HL-60/S4 (cell line): ENCODE data around the gene CAMK1.

Experiments used
- in situ Hi-C: fragments of 300-500 bp; cut with MboI; formaldehyde crosslinking; loops from 2 replicates; pipeline ENCODE4 v1.14.3; 2022; ENCODE audit warnings: low sequenced_read_pairs

CAMK1 gene

DNA sequence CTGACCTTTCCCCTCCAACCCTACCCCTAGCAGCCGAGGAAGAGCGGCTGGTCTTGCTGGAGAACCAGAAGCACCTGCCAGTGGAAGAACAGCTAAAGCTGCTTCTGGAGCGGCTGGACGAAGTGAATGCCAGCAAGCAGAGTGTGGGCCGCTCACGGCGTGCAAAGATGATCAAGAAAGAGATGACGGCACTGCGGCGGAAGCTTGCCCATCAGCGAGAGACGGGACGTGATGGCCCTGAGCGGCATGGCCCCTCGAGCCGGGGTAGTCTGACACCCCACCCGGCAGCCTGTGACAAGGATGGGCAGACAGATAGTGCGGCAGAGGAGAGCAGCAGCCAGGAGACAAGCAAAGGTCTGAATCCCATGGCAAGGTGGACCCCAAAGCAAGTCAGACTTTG is 26.2 kb downstream of the CAMK1 start:
- in situ Hi-C loops: no loop called here

DNA sequence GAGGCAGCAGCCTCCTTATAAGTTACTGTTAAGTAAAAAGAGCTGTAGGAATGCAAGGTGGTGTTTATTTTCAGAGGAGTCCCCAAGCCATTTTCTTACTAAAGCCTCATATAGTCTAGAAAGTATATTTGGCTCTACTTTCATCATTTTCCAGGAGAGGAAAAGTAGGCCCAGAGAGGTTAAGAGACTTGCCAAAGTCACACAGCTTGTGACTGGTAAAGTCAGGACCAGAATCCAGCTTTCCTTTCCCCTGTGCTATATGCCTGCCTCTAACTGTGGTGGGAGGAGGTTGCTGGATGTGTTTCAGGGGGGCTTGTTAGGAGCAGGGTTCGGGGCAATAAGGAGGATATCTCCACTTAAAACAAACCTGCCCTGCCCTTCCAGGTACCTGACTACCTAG is 27.2 kb downstream of the CAMK1 start:
- in situ Hi-C loops: no loop called here

DNA sequence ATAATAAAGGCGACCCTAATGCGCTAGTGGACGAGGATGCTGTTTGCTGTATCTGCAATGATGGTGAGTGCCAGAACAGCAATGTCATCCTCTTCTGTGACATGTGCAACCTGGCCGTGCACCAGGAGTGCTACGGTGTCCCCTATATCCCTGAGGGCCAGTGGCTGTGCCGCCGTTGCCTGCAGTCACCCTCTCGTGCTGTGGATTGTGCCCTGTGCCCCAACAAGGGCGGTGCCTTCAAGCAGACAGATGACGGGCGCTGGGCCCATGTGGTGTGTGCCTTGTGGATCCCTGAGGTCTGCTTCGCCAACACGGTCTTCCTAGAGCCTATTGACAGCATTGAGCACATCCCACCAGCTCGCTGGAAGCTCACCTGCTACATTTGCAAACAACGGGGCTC is 30.6 kb downstream of the CAMK1 start:
- in situ Hi-C loops: no loop called here

DNA sequence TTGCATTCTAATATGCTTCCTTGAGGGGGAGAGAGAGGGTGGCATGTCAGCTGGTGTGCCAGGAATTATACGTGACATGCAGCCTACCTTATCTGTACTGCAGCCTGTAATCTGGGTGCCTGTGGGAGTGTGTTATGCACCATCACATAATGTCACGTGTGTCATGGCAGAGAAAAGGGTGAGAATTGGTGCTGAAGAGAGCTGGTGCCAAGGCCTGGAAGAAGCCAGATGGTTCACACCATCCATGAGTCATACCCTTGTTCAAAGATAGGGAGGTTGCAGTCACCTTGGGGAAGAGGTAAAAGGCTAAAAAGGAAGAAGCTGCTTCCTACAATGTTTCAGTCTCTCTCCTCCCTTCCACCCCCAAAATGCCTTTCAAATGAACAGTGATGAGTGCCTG is 32.9 kb downstream of the CAMK1 start:
- in situ Hi-C loops: no loop called here

DNA sequence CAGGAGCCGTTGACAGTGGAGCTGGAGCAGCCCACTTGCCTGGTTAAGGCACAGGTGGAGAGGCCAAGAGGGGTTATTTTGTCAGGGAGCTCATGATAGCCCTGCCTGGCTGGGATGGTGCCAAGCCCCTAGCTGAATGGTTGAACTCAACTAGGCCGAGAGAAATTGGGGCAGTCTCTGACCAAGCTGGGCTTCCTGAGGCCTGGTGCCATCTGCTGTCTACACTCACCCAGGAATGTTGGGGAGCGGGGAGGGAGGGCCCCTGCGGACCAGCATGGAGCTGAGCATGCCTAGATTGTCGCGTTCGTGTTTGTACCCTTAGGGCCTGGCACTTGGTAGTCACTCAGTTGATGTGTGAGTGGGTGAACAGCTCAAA is 37.0 kb downstream of the CAMK1 start:
- in situ Hi-C loops: no loop called here

DNA sequence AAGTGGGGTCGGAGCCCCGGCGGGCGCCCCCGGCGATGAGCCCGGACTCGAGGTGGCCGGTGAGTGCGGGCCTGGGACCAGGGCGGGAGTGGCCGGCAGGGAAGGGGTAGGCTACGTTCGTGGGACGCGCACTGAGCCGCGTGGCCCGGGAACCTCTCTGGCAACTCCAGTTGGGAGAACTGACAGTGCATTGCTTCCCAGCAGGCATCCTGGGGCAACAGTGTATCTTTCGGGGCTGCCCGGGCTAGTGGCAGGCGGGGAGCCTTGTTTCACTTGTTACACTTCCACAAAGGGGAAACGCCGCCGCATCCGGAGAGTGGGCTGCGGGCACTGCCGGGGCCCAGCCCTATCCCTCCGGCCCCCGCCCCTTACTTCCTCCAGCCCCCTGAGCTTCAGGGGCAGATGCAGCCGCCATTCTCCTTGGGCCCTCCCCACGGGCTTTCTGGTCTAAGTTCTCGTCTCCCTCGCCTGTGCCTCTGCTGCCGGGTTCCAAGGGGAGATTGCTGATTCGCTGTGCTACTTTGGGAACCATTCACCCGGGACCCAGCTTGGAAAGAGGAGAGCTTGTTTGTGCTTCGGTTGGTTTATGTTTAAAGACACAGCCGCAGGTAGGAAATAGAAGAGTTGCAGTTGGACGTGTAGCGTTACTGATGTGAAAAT is 37.5 kb downstream of the CAMK1 start:
- in situ Hi-C loops: no loop called here

DNA sequence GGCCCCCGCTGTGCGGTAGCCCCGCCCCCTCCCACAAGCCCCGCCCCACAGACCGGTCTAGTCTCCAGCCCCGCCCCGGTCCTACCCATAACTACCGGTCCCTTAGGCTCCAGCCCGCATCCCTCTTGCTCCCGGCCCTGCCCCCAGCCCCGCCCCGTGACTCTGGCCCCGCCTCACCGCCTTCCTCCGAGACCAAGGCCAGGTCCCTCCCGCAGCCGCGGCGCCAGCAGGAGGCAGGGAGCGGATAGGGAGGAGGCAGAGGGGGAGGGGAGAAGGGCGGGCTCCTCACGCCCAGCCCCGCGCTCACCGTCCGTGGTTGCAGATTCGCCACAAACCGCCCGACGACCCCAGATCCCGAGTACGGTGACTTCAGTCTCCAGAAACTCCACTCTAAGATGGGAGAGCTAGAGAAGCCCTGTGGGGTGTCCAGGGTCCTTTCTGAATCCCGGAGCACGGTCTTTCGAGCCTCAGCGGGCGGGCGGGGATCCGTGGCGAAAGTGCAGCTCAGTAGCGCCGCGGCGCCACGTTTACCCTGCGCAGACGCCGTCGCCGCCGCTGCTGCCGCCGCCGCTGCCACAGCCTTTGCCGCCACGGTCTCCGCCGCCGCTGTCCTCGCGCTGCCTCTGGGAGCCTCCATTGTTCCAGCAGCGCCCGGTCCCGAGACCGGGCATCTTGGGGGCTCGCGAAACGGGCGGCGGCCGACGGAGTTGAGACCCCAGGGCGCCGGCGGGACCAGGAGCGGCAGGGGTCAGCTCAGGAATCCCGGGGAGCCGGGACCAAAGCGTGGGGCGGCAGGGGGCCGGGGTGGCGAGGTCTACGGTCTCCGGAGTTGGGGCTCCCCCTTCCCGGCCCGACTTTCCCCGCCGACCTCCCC is 38.3 kb downstream of the CAMK1 start, which contains the start of gene BRPF1:
Gene BRPF1 (plus strand): TSS at position 530 of the 874 bp plus-strand sequence. CDS start 2,406 bp downstream, outside the sequence.
- in situ Hi-C loops: no loop called here

DNA sequence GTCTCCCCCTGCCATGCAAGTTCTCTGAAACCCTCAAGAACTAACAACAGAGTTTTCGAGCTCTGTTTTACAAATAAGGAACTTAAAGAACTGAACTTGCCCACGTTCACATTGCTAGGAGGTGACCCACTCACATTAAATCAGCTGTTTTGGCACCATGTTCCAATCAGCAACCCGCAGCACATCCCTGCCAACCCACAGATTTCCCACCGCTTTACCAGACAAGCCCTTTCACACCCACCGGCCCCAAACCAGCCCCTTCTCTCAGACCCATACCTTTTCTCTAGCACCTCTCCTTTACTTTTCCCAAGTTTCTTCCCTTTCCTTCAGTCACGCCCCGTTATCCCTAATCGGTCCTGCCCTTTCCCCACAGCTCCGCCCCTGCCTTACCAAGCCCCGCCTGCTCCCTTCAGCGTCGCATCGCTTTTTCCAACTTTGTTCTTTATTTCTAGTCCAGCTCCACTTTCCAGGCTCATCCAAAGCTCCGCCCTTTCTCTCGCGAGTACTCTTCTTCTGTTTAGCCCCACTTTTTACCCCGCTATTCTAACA is 39.0 kb downstream of the CAMK1 start:
- in situ Hi-C loops: no loop called here

DNA sequence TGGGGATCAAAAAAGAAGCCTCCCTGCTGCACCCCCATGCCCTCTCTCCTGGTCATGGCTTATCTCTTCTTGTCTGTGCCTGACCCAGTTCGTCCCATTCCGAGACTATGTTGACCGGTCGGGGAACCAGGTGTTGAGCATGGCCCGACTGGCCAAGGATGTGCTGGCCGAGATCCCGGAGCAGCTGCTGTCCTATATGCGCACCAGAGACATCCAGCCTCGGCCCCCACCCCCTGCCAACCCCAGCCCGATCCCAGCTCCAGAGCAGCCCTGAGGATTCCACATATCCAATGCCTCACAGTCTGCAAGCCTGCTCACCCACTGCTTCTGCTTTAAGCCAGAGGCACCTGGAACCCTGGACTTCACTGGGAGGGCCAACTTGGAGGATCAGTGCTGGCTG is 40.3 kb downstream of the CAMK1 start:
- in situ Hi-C loops: no loop called here

DNA sequence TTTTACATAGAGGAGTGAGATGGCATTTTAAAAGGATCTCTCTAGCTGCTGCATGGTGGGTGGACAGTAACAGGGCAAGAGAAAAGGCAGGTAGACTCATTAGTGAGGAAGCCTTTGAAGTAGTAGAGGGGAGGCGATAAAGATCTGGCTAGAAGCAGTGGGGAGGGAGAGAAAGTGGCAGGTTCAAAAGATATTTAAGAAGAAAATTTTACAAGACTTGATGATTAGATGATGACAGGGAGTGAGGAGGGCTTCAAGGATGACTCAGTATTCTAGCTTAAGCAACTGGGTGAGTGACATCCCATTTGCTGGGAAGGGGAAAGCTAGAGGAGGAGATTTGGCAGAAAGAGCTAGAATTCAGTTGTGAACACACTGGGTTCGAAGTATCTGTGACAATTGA is 42.0 kb downstream of the CAMK1 start:
- in situ Hi-C loops: no loop called here

DNA sequence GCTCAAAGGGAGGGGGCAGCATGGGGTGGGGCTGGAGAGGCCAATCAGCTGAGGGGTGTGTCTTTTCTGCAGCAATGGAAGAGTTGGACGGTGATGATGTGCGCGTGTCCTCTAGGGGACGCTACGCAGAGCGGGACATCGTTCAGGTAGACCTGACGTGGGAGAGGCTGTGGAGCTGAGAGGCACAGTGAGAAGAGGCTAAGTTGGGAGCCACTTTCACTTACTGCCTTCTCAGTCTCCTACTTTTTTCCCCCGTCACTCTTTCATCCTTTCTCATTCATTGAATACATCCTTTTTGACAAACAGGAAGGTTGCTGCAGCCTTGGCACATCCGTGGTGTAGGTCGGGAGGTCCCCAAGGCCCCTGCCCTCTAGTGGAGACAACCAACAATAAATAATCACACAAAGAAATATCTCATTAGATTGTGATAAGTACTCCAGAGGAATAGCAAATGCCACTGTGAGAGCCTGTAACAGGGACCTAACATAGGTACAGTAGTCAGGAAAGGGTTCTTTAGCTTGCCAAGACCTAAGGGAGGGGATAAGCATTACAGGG is 42.6 kb downstream of the CAMK1 start:
- in situ Hi-C loops: no loop called here

DNA sequence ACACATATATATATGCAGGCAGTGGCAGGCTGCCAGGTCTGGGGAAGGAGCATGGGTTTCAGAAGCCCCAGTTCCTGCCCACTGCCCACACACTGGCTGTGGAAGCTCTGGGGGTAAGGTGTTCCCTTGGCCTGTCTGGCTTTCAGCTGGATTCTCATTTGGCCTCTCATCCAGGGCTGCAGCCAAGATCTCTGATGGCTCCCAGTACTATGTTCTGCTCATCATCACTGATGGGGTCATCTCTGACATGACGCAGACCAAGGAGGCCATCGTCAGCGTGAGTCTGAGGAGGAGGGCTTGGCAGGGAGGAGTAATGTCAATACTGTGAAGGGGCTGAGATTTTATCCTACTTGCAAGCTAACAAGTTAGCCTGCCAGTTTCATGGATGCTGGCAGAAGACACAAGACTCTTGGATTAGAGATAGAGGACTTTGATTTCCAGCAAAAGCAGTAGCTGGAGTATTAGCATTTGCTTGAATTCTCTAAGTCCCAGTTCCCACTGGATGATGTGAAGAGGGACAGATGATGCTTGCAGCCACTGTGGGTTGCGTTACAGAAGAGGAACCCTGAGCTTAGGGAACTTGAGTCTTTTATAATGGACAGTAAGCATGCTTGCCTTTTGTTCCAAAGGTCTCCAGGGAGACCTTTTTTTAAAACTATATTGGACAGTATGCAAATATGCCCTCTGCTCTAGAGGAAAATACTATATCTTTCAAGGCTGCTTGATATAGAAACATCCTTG is 43.8 kb downstream of the CAMK1 start:
- in situ Hi-C loops: no loop called here

DNA sequence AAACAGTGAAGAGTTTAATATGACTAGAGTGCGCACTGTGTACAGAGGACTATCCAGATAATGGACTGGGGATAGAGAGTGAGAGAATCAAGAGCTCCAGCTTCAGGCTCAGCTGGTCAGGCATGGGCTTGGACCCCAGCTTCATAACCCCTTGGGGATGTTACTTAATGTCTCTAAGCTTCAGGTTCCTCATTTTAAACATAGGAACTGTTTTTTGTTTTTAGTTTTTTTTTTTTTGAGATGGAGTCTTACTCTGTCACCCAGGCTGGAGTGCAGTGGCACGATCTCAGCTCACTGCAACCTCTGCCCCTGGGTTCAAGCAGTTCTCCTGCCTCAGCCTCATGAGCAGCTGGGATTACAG is 48.1 kb downstream of the CAMK1 start:
- in situ Hi-C loops: no loop called here

DNA sequence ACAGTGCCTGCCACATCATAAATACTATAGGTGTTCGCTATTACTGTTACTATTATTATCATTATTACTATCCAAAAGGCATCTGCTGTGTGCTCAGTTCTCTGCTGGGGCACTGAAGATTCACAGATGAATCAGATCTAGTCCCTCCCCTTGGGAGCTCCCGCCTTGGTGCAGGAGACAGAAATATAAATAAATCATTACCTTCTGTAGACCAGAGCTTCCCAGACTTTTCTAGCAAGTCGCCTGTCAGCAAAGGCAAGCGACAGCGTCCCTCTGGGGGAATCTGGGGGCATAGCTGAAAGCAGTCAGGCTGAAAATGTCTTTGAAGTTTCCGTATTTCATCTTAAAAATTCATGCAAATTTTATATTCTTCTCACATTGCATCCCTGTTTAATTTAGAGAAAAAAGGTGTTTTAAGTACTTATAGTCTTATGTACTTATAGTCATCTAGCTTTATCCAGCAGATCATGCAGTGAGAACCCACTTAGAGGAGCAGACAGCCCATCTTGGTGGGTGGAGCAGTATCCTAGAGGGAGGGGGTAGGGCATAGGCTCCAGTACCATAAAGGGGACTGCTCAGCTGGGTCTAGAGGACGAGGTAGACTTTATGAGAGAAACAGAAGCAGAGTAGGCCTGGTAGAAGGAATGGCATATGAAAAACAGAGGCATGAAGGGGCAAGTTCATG is 48.6 kb downstream of the CAMK1 start:
- in situ Hi-C loops: no loop called here

DNA sequence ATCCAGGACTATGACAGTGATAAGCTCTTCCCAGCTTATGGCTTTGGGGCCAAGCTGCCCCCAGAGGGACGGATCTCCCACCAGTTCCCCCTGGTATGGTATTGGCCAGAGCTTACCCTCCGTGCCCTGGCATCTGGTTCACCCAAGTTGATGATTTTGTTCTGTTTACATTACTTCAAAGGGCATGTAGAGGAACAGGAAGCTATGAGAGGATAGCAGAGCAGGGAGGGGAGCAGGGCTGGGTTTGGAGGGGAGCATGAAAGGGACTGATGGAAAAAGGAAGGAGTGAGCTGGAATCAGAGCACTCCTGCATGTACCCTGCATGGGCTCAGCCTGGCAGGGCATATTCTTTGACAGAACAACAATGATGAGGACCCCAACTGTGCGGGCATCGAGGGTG is 51.6 kb downstream of the CAMK1 start:
- in situ Hi-C loops: no loop called here

DNA sequence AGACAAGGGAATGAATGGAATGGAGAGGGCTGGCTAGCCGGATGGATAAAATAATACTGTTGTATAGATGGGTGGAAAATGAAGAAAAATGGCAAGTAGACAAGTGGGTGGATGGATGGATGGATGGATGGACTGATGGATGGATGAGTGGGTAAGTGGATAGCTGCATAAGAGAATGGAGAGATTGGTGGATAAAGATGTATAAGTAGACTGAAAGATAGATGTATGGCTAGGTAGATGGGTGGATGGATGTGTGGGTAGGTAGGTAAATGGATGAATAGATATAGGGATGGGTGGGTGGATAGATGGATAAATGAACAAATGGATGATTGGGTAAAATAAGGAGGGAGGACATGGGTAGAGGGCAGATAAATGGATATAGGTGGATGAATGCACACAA is 52.2 kb downstream of the CAMK1 start:
- in situ Hi-C loops: no loop called here

DNA sequence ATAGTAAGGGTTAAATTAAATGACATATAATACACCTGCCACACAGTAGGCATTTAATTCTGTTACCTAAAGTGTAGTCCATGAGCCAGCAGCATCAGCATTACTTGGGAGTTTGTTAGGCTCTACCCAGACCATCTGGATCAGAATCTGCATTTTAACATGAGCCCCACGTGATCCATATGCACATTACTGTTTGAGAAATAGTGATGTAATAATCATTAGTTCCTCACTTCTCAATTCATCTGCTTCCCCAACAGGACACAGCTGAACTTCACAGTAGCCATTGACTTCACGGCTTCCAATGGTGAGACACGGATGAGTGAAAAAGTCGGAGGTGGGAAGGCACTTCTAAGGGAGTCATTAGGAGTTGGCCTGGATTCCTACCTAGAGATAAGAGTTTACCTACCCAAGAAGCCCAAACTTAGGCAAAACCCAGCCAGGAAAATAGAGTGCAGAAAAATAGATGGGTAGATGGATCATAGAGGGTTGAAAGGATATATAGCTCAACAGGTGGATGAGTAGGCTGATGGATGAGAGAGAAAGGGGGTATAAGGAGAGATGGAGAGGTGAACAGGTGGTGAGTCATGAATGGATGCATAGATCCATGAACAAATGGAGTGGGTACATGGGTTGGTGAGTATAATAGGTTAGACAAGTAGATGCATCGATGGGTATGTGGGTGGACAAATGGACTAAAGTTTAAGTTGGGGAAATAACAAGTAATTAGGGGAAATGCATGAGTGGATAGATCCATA is 52.8 kb downstream of the CAMK1 start:
- in situ Hi-C loops: no loop called here

DNA sequence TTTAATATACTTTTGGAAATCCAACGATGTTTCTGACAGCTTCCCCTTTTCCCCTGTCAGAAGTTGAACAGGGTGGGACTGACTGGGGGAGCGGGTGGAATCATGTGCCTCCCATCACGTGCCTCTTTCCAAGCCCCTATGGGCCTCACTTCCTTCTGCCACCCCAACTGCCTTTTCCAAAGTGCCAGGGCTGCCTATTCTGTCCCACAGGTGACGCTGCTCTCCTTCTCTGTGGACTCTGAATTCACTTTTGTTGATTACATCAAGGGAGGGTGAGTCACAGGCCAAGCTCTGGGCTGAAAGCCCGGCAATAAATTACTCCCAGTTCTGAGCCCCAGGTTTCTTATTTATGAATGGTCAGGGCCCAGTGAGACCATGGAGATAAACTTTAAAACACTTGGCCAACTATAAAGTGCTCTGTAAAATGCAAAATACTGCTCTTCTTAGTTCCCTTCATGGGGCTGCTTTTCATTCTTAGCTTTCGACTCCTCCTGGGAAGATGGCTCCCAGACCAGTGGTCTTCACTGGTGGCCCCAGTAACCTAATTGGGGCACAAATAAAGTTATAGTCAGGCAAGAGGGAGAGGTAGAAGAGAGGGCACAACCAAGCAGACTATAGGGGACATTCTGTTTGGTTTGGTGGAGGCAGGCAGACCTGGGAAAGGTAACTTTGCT is 53.8 kb downstream of the CAMK1 start:
- in situ Hi-C loops: no loop called here

DNA sequence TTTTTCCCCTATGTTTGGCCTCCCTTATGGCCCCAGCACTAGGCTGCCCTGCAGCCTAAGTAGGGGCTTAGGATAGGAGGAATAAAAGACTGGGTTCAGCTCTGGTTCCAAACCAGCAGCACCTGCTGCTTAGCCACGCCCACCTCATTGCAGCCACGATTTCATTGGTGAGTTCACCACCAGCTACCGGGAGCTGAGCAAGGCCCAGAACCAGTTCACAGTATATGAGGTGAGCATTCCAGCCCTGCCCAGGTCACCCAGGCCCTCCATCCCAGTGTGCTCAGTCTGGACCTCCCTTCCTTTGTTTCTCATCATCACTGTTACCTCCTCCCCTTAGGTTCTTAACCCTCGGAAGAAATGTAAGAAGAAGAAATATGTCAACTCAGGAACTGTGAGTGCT is 54.6 kb downstream of the CAMK1 start:
- in situ Hi-C loops: no loop called here
